DMS79 treated with DMSO at 0.1 percent for 48 hours (cell line): ENCODE measurements around the gene AFDN.

Experiments used
- DNase-seq: peaks from one replicate; lab custom pipeline; 2025; lab: John Stamatoyannopoulos, UW

Gene AFDN

GRCh38 chr6:167796192-167796981 lies 30.3 kb upstream of the AFDN start:
- DNase-seq: no peak

- no peak for DNase-seq
Observed at GRCh38 chr6:167797011-167797471, 29.7 kb upstream of the AFDN start.

- DNase-seq: no peak
Observed at GRCh38 chr6:167797476-167798265, 29.0 kb upstream of the AFDN start.

GRCh38 chr6:167798453-167798852 lies 28.3 kb upstream of the AFDN start:
- DNase-seq: no peak

GRCh38 chr6:167799033-167799821 lies 27.5 kb upstream of the AFDN start:
- no peak for DNase-seq

- no peak for DNase-seq
Observed at GRCh38 chr6:167800549-167800948, 26.2 kb upstream of the AFDN start.

GRCh38 chr6:167801263-167801662 lies 25.4 kb upstream of the AFDN start:
- DNase-seq: no peak

- no peak for DNase-seq
Observed at GRCh38 chr6:167802339-167802738, 24.4 kb upstream of the AFDN start.

GRCh38 chr6:167803816-167804215 lies 22.9 kb upstream of the AFDN start:
- no peak for DNase-seq

- no peak for DNase-seq
Observed at GRCh38 chr6:167804281-167805013, 22.3 kb upstream of the AFDN start.

GRCh38 chr6:167805349-167806060 lies 21.2 kb upstream of the AFDN start:
- no peak for DNase-seq

GRCh38 chr6:167806061-167806700 lies 20.5 kb upstream of the AFDN start:
- no peak for DNase-seq

GRCh38 chr6:167807200-167807599 lies 19.5 kb upstream of the AFDN start:
- no peak for DNase-seq

GRCh38 chr6:167807756-167808155 lies 19.0 kb upstream of the AFDN start:
- no peak for DNase-seq

GRCh38 chr6:167811040-167811439 lies 15.7 kb upstream of the AFDN start:
- DNase-seq: no peak

- DNase-seq: no peak
Observed at GRCh38 chr6:167811442-167812087, 15.1 kb upstream of the AFDN start.

- no peak for DNase-seq
Observed at GRCh38 chr6:167812088-167812487, 14.6 kb upstream of the AFDN start.

GRCh38 chr6:167815296-167815980 lies 11.3 kb upstream of the AFDN start:
- no peak for DNase-seq

- DNase-seq: no peak
Observed at GRCh38 chr6:167817016-167817415, 9.7 kb upstream of the AFDN start.
